Stimulated activated CD4-positive, alpha-beta T cell treated with anti-CD3 and anti-CD28 coated beads, Interleukin-4, amount 100 ng/mL, for 4 hours (primary cell): Measurements from ENCODE around the gene CXADR.
A peak's percentile ranks its signal among the peaks of the same experiment; 100 is the strongest.
"Not testable (repeated sequence)": the region's sequence is repeated elsewhere in the genome, so short reads cannot be mapped to it uniquely, and the experiment has no call there.

Source experiments
- DNase-seq, 2 experiments: peaks; one replicate each; pipeline ENCODE4 v3.0.0-alpha.2; 2020

CXADR gene

DNA sequence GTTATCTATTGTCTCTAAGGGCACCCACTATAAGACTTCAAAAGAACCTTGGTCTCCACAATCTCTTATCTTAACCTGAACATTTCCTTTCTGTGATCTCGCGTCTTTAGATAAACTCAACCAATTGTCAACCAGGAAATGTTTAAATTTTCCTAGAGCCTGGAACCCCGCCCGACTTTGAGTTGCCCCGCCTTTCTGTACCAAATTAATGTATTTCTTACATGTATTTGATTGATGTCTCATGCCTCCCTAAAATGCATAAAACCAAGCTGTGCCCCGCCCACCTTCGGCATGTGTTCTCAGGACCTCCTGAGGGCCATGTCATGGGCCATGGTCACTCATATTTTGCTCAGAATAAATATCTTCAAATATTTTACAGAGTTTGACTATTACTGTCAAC lies 5.9 kb upstream of the CXADR start:
- DNase-seq, result no peak

DNA sequence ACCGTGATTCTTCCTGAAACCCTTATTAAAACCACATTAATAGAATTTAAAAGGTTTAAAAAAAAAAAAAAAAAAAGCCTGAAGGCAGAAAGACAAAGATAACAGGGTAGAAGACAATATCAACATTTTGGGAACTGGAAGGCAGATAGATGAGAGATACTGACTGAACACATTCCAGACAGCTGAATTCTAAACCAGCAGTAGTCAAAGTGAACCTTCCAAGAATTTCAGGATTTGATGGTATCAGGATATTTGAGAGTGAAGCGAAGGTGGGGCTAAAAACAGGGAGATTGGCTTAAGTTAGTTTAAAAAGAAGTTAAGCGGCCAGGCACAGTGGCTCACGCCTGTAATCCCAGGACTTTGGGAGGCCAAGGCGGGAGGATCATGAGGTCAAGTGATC lies 5.3 kb upstream of the CXADR start:
- DNase-seq, result no peak

DNA sequence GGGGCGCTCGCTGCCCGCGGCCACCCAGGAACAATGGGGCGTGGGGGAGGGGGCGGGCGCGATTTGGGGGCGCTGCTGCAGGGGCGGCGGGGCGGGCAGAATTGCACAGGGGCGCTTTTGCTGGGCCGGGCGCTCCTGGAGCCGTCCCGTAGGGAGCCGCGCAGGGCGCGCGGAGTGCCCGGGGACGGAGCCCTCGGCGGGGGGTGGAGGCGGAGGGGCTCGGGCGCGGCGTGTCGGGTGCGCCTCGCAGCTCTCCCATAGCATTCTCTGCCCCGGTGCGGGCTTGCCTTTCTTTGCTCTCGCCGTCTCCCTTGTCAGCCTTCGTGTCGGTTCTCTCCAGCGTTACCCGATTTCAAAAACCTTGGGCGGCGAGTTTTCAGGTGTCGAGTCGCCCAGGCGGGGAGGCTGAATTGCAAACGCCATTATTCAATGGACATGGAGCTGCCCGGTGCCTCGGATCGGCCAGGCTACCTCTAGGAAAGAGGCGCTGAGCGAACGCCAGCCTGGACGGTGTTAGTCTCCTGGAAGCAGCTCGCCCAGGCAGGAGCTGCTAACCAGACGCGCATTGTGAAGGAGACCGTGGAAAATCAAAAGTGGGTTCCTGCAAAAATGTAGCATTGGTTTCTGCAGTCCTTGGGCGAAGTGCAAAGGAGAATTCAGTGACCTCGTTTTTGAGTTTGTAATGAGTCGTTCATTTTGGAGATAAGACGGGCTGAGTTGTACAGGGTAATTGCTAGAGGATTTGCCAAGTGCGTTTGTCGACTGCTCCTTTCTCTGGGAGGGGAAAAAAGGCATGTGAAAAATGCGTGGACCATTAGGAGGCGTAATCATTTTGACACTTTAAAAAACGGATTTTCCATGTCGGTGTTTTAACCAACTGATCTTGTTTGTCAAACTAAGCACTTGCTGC lies 626 bp downstream of the CXADR start:
- peak in 1 of 2 experiments; percentile 20 for DNase-seq

DNA sequence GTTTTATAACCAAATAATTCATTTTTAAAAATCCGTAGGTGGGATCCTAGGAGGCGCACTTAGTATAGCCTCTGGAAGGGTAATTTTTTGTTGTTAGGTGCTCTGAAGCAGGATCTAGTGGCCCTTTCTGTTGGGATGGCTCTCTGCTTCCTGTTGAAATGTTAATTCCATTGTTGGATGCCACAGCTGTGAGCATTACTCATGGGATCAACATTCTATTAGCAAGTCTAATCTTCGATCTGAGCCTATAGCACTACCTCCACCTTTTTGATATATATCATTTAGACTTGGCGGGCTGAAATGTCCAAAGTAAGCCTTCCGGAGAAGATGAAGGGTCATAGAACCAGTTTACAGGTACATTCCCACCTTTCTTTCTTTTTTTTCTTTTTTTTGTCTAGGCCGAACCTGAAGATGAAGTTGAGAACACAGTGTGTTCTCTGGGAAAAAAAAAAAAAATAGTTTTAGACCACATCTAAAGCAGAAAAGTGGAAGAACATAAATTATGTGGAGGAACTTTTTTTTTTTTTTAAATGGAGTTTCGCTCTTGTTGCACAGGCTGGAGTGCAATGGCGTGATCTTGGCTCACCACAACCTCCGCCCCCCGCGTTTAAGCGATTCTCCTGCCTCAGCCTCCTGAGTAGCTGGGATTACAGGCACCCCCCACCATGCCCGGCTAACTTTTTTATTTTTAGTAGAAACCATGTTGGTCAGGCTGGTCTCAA lies 1.4 kb downstream of the CXADR start:
- no peak for DNase-seq

DNA sequence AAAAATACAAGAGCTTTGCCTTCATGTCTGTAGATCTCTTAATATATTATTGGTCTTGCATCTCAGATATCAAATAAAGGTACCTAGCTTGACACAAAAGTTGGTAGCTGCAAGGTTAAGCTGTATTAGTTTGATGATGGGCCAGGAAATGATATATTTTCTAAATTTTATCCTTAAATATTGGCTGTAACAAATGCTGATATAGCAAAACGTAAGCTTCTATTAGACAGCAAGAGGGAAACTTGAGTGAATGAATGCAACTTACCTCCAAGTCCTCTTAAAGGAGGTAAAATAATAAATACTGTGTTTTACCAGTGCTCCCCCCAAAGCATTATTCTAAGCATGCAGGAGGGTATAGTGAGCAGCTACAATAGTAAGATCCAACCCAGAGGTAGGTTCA lies 4.2 kb downstream of the CXADR start:
- not testable (repeated sequence) for DNase-seq

DNA sequence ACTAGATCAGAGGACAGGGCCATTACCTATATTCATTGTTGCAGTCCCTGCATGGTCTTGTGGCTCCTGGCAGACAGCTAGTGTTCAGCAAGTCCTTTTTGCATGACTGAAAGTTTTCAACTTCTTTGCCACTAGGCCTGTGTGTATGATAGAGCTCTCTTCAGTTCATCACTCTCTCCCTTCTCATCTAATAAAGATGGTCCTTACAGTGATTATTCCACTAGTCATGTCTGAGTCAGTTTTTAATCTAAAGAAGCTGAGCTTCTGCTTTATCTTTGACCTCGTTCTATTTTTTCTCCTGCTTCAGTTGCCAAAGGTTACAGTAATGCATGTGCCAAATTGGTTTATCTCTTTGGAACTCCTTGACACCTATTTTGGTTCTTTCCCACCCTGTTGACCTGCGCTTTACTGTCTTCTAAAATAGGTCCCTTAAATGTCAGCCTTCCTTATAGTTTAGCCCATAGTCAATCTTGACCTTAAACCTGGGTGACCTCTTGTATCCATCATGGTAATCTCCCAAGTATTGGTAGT lies 6.4 kb downstream of the CXADR start:
- no peak for DNase-seq

DNA sequence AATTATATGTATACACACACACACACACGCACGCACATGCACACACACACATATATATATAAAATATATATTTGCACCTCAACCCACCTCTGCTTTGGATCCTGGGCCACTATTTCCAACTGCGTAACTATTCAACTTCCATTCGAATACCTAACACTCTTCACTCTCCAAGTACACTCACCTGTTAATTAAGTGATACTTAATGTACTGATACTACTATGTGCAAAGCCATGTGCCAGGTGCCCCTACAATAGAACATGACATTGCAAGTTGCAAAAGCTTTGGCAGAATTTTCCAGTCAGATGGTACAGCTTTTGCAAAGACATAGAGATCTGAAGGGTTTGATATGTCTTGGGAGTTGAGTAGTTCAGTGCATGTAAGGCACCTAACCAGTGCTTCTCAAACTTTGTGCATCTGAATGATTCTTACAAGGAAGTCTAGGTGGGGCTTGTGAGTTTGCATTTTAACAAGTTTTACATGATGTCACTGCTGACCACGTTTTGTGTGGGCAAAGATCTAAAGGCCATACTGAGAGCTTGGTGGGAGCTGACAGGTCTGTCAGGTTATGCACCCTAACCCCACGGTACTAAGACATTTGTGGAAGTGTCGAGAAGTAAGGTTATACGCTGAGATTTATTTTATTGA lies 7.2 kb downstream of the CXADR start:
- no peak for DNase-seq

DNA sequence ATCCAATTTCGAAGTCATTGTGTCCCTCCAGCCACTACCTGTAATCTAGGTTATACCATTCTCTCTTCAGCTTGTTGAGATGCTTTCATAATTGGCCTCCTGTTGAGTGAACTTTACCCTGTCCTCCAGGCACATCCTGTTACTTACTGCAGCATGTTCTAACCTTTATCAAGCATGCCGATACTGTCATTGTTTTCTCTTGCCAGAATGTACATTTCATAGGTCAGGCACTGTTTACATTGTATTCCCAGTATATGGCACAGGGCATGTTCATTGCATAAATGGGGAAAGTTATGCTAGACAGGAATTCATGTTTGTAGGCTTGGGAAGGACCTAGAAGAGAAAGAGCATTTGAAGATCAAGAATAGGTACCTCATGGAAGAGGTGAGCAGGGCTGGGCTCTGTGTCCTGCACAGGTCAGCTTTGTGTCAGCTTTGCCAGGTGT lies 10.2 kb downstream of the CXADR start:
- no peak for DNase-seq

DNA sequence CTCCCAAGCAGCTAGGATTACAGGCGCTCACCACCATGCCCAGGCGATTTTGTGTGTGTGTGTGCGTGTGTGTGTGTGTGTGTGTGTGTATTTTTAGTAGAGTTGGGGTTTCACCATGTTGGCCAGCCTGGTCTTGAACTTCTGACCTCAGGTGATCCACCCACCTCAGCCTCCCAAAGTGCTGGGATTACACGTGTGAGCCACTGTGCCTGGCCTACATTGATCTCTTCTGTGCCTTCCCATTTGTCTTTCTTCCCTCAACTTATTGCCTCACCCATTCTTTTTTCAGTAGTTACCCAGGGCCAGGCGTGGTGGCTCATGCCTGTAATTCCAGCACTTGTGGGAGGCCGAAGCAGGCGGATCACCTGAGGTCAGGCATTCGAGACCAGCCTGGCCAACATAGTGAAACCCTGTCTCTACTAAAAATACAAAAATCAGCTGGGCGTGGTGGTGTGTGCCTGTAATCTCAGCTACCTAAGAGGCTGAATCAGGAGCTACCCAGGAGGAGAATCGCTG lies 11.2 kb downstream of the CXADR start:
- not testable (repeated sequence) for DNase-seq

DNA sequence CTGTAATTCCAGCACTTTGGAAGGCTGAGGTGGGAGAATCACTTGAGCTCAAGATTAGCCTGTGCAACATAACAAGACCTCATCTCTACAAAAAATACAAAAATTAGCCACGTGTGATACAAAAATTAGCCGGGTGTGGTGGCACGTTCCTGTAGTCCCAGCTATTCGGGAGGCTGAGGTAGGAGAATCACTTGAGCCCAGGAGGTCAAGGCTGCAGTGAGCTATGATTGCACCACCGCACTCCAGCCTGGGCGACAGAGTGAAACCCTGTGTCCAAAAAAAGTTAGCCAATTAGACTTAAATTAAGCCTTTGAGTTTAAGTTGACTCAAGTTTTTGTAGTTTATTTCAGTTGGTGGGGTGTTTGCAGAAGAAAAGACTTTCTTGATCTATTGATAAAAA lies 11.8 kb downstream of the CXADR start:
- DNase-seq, result no peak

DNA sequence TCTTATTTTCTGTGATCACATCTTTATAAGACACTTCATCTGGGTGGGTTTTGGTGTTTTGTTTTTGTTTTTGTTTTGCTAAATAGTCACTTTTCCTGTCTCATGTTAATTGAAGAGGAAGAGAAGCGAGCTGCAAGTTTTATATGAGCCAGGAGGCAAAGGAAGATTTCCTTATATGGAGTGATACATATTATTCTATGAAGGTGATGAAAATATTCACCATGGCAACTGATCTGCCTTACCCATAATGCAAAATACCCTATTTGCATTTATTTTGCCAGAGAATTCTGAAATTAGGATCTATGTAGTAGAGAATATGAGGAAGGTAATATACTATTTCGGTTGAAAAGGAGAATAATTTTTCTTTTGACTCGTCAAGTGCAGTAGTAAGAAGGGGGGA lies 13.9 kb downstream of the CXADR start:
- DNase-seq, result no peak

DNA sequence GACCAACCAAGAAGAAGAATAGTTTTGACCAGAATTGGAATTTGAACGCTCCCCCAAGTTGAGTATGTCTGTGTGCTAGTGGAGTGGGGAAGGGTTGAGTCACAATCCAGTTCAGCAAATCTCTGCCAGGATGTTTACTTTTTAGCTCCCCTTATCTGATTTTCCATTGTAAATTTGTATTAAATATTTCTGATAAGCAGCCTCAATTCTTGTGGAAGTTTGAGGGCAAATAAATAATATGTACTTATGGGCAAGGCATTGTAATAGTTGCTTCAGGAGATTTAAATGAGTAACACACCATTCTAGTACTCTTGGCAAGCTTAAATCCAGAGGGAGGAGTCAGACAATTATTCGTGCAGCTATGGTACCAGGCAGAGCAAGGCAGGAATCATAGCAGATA lies 14.4 kb downstream of the CXADR start:
- DNase-seq, result no peak

DNA sequence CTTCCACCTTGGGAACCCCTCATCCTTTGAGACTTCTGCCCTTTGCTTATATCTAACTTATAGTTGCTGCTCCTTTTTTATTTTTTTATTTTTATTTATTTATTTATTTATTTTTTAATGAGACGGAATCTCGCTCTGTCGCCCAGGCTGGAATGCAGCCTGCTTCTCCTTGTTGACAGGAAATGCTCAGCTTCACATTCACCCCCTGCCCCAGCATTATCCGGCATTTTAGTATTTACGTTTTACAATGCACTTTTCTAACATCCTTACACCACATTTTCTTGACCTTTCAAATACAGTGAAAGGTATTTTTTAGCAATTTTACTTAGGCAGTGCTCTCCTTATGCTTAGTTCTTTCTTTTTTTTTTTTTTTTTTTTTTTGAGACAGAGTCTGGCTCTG lies 14.9 kb downstream of the CXADR start:
- DNase-seq, result no peak

DNA sequence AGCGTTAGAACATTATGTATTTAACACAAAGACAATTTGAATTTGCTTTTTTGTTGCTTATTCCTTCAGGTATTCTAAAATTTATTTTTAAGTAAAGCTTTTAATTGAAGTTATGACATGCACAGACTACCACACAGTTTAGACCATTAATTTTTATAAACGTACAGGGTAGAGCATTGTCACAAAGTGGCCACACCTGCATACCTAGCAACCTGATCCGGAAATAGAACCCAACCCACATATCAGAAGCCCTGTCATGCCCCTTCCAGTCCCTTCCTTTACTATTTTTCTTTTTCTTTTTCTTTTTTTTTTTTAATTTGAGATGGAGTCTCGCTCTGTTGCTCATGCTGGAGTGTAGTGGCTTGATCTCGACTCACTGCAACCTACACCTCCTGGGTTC lies 16.8 kb downstream of the CXADR start:
- no peak for DNase-seq

DNA sequence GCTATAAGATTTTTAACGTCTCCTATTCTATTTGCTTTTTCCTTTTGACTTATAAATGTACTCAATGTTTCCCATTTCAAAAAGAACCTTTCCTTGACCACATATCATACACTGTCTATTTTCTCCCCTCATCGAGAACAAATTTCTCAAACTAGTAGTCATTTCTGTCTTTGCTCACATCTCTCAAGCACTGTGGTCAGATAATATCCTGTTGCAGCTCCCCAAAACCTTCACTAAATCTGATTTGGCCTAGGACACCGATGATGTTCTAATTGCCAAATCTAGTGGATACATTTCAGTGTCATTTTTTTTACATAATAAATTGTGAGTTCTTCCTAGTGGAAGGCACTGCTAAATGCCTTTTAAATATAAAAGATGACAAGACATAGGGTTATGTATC lies 19.4 kb downstream of the CXADR start:
- DNase-seq, result no peak

DNA sequence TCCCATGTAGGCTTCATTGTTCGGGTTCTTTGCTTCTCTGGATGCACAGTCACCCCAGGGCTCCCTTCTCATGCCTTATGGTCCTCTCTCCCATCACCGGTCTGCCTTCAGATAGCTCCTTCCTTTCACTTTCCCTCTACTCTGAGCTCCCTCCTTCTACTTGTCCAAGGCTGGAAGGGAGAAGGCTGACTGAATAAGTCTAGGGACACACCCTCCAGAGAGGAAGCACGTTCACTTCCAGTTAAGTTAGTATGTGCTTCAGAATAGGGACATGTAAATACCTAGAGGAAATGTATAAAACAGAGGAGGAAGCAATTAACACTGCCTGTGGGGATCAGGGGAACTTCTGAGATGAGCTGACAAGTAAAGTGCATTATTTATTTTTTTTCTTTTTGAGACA lies 23.5 kb downstream of the CXADR start:
- DNase-seq, result no peak

DNA sequence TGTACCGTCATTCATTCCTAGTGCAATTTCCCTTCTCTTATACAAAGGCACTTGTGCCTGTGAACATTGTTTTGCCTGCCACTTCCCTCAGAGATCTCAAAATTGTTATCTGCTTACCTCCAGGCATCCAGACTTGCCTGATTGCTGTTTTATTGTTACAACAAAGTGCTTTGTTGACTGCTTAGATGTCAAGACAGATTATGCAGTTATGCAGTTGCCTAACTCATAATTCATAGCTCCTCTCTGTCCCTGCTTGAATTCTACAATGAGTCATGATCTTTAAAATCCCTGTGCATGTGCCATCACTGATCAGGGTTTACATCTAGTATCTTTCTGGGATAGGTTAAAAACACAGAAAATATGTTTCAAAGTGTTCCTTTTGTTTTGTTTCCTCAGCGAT lies 24.5 kb downstream of the CXADR start:
- DNase-seq, result no peak

DNA sequence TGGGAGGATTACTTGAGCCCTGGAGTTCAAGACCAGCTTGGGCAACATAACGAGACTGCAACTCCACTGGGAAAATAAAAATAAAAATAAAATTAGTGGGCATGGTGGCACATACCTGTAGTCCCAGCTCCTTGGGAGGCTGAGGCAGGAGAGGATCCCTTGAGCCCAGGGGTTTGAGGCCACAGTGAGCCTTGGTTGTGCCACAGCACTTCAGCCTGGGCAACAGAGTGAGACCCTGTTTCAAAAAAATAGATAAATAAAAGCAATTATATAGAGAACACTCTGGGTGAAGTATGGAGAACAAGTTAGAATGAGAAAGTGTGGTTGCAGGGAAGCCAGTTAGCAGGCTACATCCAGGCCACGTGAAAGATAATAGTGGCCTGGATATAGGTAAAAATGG lies 25.7 kb downstream of the CXADR start:
- no peak for DNase-seq

DNA sequence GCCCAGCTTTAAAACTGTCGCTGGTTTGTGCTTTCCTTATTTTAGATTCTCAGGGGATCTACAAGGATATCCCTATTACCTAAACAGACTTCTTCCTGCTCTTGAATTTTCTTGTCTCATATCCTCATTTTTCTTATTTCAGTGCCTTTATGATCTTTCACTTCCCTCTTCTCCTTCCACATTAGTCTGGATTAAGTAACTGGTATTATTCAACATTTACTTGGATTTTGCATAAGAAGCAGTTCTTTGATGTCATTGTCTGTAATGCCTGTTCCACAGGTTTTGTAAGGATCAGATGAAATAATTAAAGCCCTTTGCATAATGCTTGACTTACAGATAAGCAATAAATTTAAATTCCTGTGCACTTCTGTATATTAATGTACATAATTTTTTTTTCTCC lies 26.5 kb downstream of the CXADR start:
- no peak for DNase-seq

DNA sequence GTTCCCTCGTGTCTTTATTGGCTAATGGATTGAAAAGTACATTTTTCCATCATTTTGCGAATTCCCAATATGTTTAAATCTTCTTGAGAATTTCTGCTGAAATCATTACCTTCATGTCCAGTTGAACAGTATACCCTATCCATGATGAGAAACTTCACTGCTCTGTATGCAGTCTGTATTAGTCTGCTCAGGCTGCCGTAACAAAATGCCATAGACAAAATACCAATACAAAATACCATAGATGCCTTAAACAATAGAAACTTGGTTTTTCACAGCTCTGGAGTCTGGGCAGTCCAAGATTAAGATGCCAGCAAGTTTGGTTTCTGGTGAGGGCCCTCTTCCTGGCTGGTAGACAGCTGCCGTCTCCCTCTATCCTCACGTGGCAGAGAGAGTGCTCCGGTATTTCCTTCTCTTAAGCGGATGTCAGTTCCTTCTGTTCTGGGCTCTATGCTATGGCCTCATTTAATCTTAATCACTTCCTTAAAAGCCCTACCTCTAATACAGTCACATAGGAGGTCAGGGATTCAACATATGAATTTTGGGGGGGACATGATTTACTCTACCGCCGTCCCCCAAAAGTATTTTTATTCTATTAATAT lies 27.0 kb downstream of the CXADR start:
- no peak for DNase-seq

DNA sequence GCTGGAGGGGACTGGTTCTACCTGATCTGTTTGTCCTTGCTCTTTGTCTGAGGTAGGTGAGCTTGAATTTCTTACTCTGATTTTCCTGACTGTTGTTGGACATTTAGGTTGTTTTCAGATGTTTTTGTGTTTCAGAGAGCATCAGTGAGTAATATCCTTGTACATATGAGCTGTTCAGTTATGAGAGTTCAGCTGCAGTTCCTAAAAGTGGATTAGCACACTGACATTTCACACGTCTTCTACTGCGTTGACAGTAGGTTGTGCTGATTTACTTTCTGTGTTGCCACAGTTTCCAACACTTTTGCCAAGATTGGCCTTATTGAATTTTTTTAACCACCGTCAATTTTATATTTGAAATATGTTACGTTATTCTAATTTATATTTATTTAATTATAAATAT lies 27.7 kb downstream of the CXADR start:
- DNase-seq, result no peak

DNA sequence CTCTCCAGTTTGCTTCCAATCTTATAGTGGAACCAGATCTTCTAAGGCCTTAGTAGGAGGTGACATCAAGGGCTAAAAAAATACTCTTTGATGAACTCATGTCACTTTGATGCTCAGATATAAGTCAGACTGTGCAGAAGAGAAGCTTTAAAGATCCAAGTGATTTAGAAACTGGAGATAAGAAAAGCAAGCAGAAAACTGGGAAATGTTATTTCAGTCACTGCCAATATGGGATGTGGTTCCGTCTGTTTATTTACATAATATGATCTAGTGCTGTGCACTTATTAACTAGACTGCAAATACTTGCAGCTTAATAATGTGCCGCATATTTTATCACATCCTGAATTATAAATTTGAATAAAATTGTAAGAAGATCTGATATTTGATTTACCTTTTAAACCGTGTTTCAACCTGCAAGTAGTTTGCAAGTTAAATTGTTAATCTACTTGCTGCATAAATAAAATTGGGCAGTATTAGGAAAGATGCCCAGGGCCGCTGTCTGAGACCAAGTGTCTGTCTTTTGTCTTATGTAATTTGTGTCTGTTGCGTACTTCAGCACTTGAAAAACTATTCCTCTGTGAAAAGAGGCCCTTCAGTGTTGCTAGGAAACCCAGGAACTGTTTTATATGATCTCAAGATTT lies 29.6 kb downstream of the CXADR start:
- DNase-seq, result no peak
